Measurements from ENCODE around the gene AK9. TPM values are rescaled to one million over a fixed set of nuclear protein-coding genes. Genes with fewer than 3 reads are reported as not detected.
"Not testable (repeated sequence)": the region's sequence is repeated elsewhere in the genome, so short reads cannot be mapped to it uniquely, and the experiment has no call there.

The AK9 gene
- total RNA-seq, 1 donor from 2014 or later: 12.9 TPM

- DNase-seq (ENCODE audit: low spot score): no peak
Measured at GRCh38 chr6:109480993-109481480, 210.0 kb downstream of the AK9 start.

GRCh38 chr6:109478841-109479624 is 212.0 kb downstream of the AK9 start:
- no peak for DNase-seq (ENCODE audit: low spot score)

- no peak for DNase-seq (ENCODE audit: low spot score)
Measured at GRCh38 chr6:109478222-109478805, 212.7 kb downstream of the AK9 start.

GRCh38 chr6:109477725-109478124 is 213.3 kb downstream of the AK9 start:
- no peak for DNase-seq (ENCODE audit: low spot score)

GRCh38 chr6:109477184-109477583 is 213.8 kb downstream of the AK9 start:
- no peak for DNase-seq (ENCODE audit: low spot score)

- DNase-seq (ENCODE audit: low spot score): no peak
Measured at GRCh38 chr6:109475625-109476024, 215.4 kb downstream of the AK9 start.

GRCh38 chr6:109474995-109475394 is 216.0 kb downstream of the AK9 start:
- no peak for DNase-seq (ENCODE audit: low spot score)

GRCh38 chr6:109473120-109473519 is 217.9 kb downstream of the AK9 start:
- DNase-seq (ENCODE audit: low spot score): no peak

GRCh38 chr6:109472132-109472995 is 218.6 kb downstream of the AK9 start:
- no peak for DNase-seq (ENCODE audit: low spot score)

- no peak for DNase-seq (ENCODE audit: low spot score)
Measured at GRCh38 chr6:109471105-109471810, 219.7 kb downstream of the AK9 start.

- DNase-seq (ENCODE audit: low spot score): no peak
Measured at GRCh38 chr6:109469591-109470189, 221.3 kb downstream of the AK9 start.

- no peak for DNase-seq (ENCODE audit: low spot score)
Measured at GRCh38 chr6:109467696-109468095, 223.3 kb downstream of the AK9 start.

GRCh38 chr6:109466212-109466923 is 224.6 kb downstream of the AK9 start:
- DNase-seq (ENCODE audit: low spot score): no peak

GRCh38 chr6:109465772-109466171 is 225.2 kb downstream of the AK9 start:
- no peak for DNase-seq (ENCODE audit: low spot score)

GRCh38 chr6:109461733-109462526 is 229.1 kb downstream of the AK9 start:
- no peak for DNase-seq (ENCODE audit: low spot score)

GRCh38 chr6:109461205-109461604 is 229.8 kb downstream of the AK9 start:
- DNase-seq (ENCODE audit: low spot score): not testable (repeated sequence)

- no peak for DNase-seq (ENCODE audit: low spot score)
Measured at GRCh38 chr6:109460161-109460829, 230.7 kb downstream of the AK9 start.

GRCh38 chr6:109458774-109459531 is 232.0 kb downstream of the AK9 start:
- DNase-seq (ENCODE audit: low spot score): no peak

Measured in ureter (tissue), 1 donor.